SH-SY5Y (cell line): ENCODE data around the gene PVALEF.

Source experiments
- GATA2 ChIP-seq: IDR thresholded peaks from 2 replicates; pipeline ENCODE4 v1.6.1; 2011; ENCODE audit warnings: mild to moderate bottlenecking, low read depth, low read length
- GATA3 ChIP-seq: IDR thresholded peaks from 2 replicates; pipeline ENCODE4 v1.6.1; 2011; ENCODE audit warnings: low read depth, mild to moderate bottlenecking, low read length, moderate library complexity

- TF ChIP-seq GATA2 (no peak), GATA3 (no peak)
These were observed 34.1 kb downstream of the PVALEF start for GRCh38 chr17:81199482-81199830.
